Effector memory CD4-positive, alpha-beta T cell (primary cell): ENCODE measurements around the gene ZNF564.
A peak's percentile ranks its signal among the peaks of the same experiment; 100 is the strongest.
"Not testable (repeated sequence)": the region's sequence is repeated elsewhere in the genome, so short reads cannot be mapped to it uniquely, and the experiment has no call there.

Experiments used
- DNase-seq, 3 donors: peaks; one replicate each; pipeline ENCODE4 v3.0.0-alpha.2; 2020
- H3K27ac ChIP-seq: 2 replicates; pipeline ENCODE4 v1.7.0; 2013; ENCODE audit warnings: mild to moderate bottlenecking, low read length, moderate library complexity; ENCODE audit not compliant: insufficient read depth, poor library complexity, severe bottlenecking
- H3K27me3 ChIP-seq: replicated peaks from 2 replicates; pipeline ENCODE4 v1.7.0; 2013; ENCODE audit warnings: mild to moderate bottlenecking, low read length; ENCODE audit not compliant: insufficient read depth, control insufficient read depth, poor library complexity, severe bottlenecking
- H3K36me3 ChIP-seq: 2 replicates; pipeline ENCODE4 v1.7.0; 2013; ENCODE audit warnings: mild to moderate bottlenecking, low read length, moderate library complexity; ENCODE audit not compliant: control insufficient read depth, insufficient read depth
- H3K4me1 ChIP-seq: 2 replicates; pipeline ENCODE4 v1.7.0; 2013; ENCODE audit warnings: low read length, mild to moderate bottlenecking; ENCODE audit not compliant: control insufficient read depth, insufficient read depth, poor library complexity, severe bottlenecking
- H3K4me3 ChIP-seq: 2 replicates; pipeline ENCODE4 v1.7.0; 2013; ENCODE audit warnings: low read length, low read depth, mild to moderate bottlenecking; ENCODE audit not compliant: insufficient read depth, poor library complexity, severe bottlenecking
- H3K9me3 ChIP-seq: 2 replicates; pipeline ENCODE4 v1.7.0; 2013; ENCODE audit warnings: mild to moderate bottlenecking, low read length, moderate library complexity; ENCODE audit not compliant: control insufficient read depth

The ZNF564 gene

DNA sequence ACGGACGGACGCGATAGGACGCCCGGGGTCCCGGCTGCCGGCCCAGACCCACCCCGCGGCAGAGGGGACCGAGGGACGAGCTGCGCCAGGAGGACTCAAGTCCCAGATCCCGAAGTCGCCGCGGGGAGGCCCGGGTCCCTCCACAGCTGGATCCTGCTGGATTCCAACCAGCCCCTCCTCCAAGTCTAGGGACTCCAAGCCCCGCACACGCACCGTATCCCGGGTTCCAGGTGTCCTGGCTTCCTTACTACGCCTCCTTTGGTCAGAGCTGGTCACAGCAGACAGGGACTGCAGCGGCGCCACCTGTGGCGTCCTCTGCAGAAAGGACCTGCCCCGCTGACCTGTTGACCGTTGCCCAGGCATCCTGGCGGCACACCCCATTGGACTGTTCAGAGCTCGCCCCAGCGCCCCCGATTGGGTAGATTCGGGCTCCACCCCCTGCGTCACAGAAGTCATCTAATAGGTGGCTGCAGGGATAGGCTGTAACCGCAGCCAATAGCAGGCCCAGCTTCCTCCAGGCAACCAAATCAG is 37.7 kb downstream of the ZNF564 start:
- DNase-seq, result no peak
- H3K27ac ChIP-seq, result no peak overlapping the region
- no peaks in the 10 kb centered on the region for H3K36me3 ChIP-seq
- H3K4me3 ChIP-seq, result no peak overlapping the region
- H3K4me1 ChIP-seq, result no peaks in the 10 kb centered on the region
- H3K9me3 ChIP-seq, result no peaks in the 10 kb centered on the region
- no peaks in the 10 kb centered on the region for H3K27me3 ChIP-seq

DNA sequence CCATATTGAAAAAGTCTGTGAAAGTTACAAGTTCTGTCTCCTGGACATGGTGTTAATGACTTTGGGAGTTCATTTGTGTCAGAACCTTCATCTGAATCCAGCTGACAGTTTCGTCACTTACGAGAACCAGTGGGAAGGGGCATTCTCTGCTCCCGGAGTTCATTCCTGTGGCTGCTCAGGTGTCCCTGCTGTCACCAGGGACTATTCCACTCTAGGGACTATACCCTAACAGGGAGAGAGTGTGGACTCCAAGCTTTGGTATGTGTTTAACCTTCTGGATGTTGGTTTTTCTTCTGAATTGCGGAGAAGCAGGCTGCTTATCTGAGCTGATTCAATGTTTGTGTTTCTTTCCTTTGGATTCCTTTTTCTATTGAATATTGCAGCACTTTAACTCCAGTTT is 54.2 kb downstream of the ZNF564 start:
- no peak for DNase-seq
- Histone ChIP-seq H3K4me1 (peaks cover 10% of the 10 kb centered on the region), H3K27ac (no peak overlapping the region), H3K36me3 (no peaks in the 10 kb centered on the region), H3K9me3 (no peaks in the 10 kb centered on the region), H3K4me3 (no peak overlapping the region), H3K27me3 (no peaks in the 10 kb centered on the region)

- DNase-seq, result no peak
- Histone ChIP-seq H3K36me3 (no peaks in the 10 kb centered on the region), H3K27me3 (no peaks in the 10 kb centered on the region), H3K4me3 (no peak overlapping the region), H3K9me3 (no peaks in the 10 kb centered on the region), H3K4me1 (peaks cover 10% of the 10 kb centered on the region), H3K27ac (no peak overlapping the region)
Observed at GRCh38 chr19:12496480-12496879, 54.8 kb downstream of the ZNF564 start.

- Histone ChIP-seq H3K27ac (peak overlapping the region; percentile 59), H3K27me3 (no peaks in the 10 kb centered on the region), H3K4me3 (peak overlapping the region; percentile 65), H3K9me3 (no peaks in the 10 kb centered on the region), H3K4me1 (peaks cover 10% of the 10 kb centered on the region), H3K36me3 (no peaks in the 10 kb centered on the region)
- DNase-seq, result peak; percentile 73 to 87 (median 83)
Observed at GRCh38 chr19:12495002-12495802, 56.1 kb downstream of the ZNF564 start.

DNA sequence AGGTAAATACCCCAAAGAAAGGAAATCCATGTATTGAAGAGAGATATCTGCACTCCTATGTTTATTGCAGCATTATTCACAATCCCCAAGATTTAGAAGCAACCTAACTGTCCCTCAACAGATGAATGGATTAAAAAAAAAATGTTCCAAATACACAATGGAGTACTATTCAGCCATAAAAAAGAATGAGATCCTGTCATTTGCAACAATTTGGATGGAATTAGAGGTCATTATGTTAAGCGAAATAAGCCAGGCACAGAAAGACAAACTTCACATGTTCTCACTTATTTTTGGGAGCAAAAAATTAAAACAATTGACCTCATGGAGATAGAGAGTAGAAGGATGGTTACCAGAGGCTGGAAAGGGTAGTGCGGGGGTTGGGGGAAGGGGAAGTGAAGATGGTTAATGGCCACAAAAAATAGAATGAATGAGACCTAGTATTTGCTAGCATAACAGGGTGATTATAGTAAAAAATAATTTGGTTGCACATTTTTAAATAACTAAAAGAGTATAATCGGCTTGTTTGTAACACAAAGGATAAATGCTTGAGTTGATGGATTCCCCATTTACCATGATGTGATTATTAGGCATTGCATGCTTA is 56.9 kb downstream of the ZNF564 start:
- Histone ChIP-seq H3K4me1 (peaks cover 10% of the 10 kb centered on the region), H3K36me3 (no peaks in the 10 kb centered on the region), H3K27me3 (no peaks in the 10 kb centered on the region), H3K9me3 (no peaks in the 10 kb centered on the region), H3K4me3 (peak overlapping the region; percentile 65), H3K27ac (no peak overlapping the region)
- DNase-seq, result no peak

- H3K4me3 ChIP-seq, DNase-seq, H3K27ac ChIP-seq, H3K36me3 ChIP-seq, H3K27me3 ChIP-seq, H3K4me1 ChIP-seq, H3K9me3 ChIP-seq: not testable (repeated sequence)
Observed at GRCh38 chr19:12486265-12486783, 65.0 kb downstream of the ZNF564 start.

DNA sequence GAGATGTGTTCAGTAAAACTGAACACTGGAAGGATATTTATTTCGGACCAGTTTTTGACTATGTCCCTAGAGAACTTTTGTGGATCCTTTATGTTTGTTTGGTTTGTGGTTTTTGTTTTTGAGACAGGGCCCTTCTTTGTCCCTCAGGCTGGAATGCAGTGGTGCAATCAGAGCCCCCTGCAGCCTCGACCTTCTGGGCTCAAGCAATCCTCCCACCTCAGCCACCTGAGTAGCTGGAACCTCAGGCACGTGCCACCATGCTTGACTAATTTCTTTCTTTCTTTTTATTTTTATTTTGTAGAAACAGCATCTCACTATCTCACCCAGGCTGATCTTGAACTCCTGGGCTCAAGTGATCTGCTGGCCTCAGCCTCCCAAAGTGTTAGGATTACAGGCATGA is 65.7 kb downstream of the ZNF564 start:
- H3K4me1 ChIP-seq, result peaks cover 10% of the 10 kb centered on the region
- H3K36me3 ChIP-seq, result no peaks in the 10 kb centered on the region
- H3K4me3 ChIP-seq, result no peak overlapping the region
- no peaks in the 10 kb centered on the region for H3K27me3 ChIP-seq
- no peaks in the 10 kb centered on the region for H3K9me3 ChIP-seq
- DNase-seq, result no peak
- no peak overlapping the region for H3K27ac ChIP-seq

DNA sequence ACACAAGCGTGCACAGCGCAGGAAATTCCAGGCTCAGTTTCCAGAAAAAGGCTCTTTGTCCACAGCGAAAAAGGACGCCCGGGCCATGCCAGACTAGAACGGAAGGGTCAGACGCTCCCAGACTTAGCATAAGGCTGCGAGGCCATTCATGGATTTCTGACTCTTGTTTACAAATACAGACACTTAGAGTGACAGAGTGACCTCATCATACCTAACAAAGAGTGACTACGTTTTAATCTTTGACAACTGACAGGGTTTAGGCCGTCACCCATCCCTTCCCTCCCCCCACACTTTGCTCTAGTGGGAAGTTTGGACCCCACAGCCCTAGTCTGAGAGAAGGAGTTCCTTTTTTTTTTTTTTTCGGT is 66.2 kb downstream of the ZNF564 start:
- Histone ChIP-seq H3K4me1 (peaks cover 10% of the 10 kb centered on the region), H3K27ac (peak overlapping the region; percentile 72), H3K4me3 (peak overlapping the region; percentile 97), H3K27me3 (no peaks in the 10 kb centered on the region), H3K36me3 (no peaks in the 10 kb centered on the region), H3K9me3 (no peaks in the 10 kb centered on the region)
- DNase-seq, result no peak

GRCh38 chr19:12484371-12485051 is 66.8 kb downstream of the ZNF564 start, which contains the start of gene ZNF709:
Gene ZNF709 (minus strand): TSS chr19:12484816. CDS start chr19:12484657, 159 bp downstream.
- peak; percentile 69 to 82 (median 81) for DNase-seq
- Histone ChIP-seq H3K27ac (peak within 1 kb of the TSS; percentile 72), H3K4me1 (peaks cover 10% of the 10 kb centered on the region), H3K27me3 (no peaks in the 10 kb centered on the region), H3K4me3 (peak within 1 kb of the TSS; percentile 97), H3K36me3 (no peaks in the 10 kb centered on the region), H3K9me3 (no peaks in the 10 kb centered on the region)
